GM18951 (cell line): Measurements from ENCODE around the gene SDR42E1.
"Not testable (repeated sequence)": the region's sequence is repeated elsewhere in the genome, so short reads cannot be mapped to it uniquely, and the experiment has no call there.

Experiments used
- POLR2A ChIP-seq: IDR thresholded peaks from 4 replicates; pipeline ENCODE4 v1.6.1; 2011; ENCODE audit warnings: mild to moderate bottlenecking; ENCODE audit not compliant: insufficient read length, insufficient read depth; ENCODE audit errors: extremely low read depth
- in situ Hi-C: fragments of 300-500 bp; cut with MboI; formaldehyde crosslinking; loops from one replicate; pipeline ENCODE4 v1.12.0; 2022; ENCODE audit warnings: low sequenced_read_pairs, mixed read lengths, inconsistent platforms; ENCODE audit not compliant: unreplicated experiment

The SDR42E1 gene

GRCh38 chr16:82008957-82009592 lies 2.2 kb downstream of the SDR42E1 start:
- in situ Hi-C loops, result no loop called here
- no peak for TF ChIP-seq POLR2A

DNA sequence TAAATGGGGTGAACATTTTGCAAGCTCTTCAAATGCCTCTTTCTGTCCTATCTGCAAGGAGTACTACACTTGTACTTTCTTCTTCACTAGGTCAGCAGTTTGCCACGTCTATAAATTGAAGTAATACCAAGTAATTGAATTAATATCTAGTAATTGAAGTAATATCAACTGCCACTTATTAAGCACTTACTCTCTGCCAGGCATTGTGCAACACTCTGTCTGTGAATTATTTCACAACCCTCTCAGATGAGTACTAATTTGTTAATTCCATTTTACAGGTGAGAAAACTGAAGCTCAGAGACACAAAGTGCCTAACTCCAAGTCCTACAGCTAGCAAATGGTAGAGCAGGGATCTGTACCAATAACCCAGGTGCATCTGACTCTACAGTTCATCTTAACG lies 4.1 kb downstream of the SDR42E1 start:
- in situ Hi-C loops, result no loop called here
- no peak for TF ChIP-seq POLR2A

DNA sequence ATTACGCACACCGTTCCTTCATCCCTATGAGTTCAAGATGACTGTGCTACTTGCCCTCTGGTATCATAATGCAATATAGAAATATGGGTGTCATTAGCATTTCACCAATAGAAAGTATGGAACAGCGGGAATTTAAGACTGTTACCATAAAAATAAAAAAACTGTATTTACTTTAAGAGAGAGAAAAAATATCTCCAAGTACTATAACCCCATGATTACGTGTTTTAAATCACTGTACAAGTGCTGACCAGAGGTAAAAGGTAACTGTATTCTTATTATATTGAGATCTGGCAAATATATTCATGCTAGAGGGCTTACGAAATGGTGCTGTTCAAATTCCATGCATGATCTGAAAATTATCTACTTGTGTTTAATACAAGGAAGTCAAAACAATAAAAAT lies 5.2 kb downstream of the SDR42E1 start:
- in situ Hi-C loops, result no loop called here
- TF ChIP-seq POLR2A, result no peak

GRCh38 chr16:82005027-82005830 lies 6.0 kb downstream of the SDR42E1 start:
- in situ Hi-C loops, result no loop called here
- TF ChIP-seq POLR2A, result no peak

DNA sequence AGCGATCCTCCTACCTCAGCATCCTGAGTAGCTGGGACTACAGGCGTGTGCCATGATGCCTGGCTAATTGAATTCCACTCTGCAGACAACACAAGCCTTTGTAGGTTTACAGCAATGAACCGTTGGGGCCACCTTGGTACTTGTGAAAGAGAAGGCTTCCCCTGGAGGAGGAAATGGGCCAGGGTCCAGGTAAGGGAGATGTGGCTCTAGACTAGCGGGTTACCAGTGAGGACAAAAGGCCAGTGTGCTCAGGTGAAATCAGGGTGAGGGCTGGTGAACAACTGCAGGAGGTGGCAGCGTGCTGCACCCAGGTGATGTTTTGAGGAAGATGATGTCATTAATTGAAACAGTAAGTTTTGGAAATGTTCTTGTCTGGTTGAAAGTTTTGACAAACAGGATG lies 6.7 kb downstream of the SDR42E1 start:
- in situ Hi-C loops, result no loop called here
- no peak for TF ChIP-seq POLR2A

DNA sequence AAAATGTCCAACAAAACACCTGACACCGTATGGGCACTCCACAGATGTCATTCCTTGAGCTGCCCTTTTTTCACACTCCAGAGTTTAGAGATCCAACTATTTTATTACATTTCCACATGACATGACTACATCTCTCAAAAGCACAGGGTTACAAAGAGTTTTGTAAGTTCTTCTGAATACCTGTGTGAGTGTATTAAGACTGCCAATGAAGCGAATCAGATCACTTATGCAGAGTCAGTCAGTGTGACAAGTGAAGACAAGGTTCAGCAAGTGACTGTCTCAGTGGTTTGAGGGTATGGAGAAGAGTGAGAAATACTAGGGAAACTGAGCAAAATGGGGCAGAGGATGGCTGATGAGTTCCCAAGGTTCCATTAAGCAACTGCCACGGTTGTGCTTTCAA lies 8.4 kb downstream of the SDR42E1 start:
- in situ Hi-C loops, result no loop called here
- TF ChIP-seq POLR2A, result no peak

- no peak for TF ChIP-seq POLR2A
- in situ Hi-C loops, result no loop called here
Observed at GRCh38 chr16:81997738-81998137, 13.5 kb downstream of the SDR42E1 start.

DNA sequence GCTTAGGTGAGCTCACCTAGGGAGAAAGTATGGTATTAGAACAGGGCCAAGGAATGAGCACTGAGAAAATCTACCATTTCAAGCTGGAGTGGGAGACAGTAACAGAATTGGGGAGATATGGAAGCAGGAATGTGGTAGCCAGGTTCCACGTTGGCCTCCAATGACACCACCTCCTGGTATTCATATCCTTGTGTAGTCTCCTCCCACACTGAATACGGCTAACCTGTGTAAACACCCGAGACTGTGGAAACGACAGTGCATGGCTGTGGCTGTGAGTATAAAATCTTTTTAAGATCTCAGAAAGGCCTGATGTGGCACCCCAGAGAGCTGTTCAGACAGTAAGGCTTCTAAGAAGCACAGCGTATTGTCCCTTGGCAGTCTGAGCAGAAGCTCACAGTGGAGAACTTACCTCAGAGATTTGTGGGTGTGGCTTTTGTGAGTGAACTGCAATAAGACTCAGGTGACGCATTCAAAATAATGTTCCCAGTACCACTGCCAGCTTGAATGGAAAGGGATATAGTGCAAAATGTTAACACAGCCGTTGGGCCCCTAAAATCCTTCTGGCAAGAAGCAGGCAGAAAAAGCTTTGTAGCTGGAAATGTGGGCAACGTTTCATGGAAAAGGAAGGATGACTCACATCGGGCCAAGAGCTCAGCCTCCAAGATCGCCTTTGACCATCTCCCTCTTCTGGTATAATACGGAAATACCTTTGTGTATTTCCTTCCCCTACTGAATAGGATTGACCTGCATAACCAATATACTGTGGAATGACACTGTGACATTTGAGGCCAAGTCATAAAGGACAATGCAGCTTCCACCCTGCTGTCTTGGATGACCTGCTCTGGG lies 14.4 kb downstream of the SDR42E1 start:
- in situ Hi-C loops, result no loop called here
- TF ChIP-seq POLR2A, result no peak

- in situ Hi-C loops, result no loop called here
- TF ChIP-seq POLR2A, result no peak
Observed at GRCh38 chr16:81995651-81996050, 15.6 kb downstream of the SDR42E1 start.

DNA sequence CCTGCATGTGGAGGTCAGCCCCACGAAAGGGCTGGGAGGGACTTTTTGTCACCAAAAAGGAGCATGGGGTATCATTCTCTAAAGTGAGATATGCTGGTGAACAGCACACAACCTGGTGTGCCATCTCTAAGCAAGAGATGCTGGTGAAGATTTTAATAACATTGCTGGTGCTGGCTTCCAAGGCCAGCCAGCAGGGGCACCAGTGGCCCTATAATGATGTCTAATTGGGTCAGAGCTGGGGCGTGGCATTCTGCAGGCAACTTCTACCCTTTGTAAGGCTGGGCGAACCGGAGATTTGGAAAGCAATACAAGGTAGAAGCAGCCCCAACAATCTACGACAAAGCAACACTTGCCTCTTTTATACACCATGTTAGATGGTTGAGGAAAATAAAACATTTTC lies 16.8 kb downstream of the SDR42E1 start:
- in situ Hi-C loops, result no loop called here
- no peak for TF ChIP-seq POLR2A

GRCh38 chr16:81992859-81993258 lies 18.4 kb downstream of the SDR42E1 start:
- no peak for TF ChIP-seq POLR2A
- in situ Hi-C loops, result no loop called here

- in situ Hi-C loops, result no loop called here
- TF ChIP-seq POLR2A, result no peak
Observed at GRCh38 chr16:81987706-81988105, 23.6 kb downstream of the SDR42E1 start.

DNA sequence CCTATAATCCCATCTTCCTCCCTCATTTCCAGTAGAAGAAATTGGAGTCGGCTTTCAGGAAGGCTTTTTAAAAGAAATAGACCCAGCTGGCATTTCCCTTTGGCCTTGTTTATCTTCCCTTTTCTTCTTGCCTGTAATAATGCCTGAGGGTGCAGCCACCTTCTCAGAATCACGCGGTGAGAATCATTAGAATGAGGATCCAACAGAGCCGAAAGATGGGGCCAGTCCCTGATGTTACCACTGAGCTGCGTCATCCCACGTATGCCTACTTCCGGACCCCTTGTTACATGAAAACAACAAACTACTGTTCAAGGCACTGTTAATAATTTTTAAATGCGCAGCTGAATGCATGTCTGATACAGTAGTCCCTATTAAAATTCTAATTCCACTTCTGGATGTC lies 24.1 kb downstream of the SDR42E1 start:
- TF ChIP-seq POLR2A, result no peak
- in situ Hi-C loops, result no loop called here

GRCh38 chr16:81977335-81977942 lies 33.8 kb downstream of the SDR42E1 start:
- in situ Hi-C loops, result not testable (repeated sequence)

GRCh38 chr16:81975637-81976036 lies 35.6 kb downstream of the SDR42E1 start:
- in situ Hi-C loops, result no loop called here
- no peak for TF ChIP-seq POLR2A
